Body of pancreas (tissue), 4 donors: ENCODE data around the gene RUNX2.

Experiments used
- POLR2A ChIP-seq, 3 donors: fragments of 450-650 bp; IDR thresholded peaks; one replicate each; pipeline ENCODE4 v1.6.1; 2016; ENCODE audit warnings: antibody characterized with exemption in 3 of 3, mild to moderate bottlenecking in 2 of 3
- TF ChIP-seq, protein P1 (sequence below), 7 experiments: fragments of 450-650 bp in 4 of 7; fragments of 200-600 bp in 3 of 7; sonication (generic) in 3 of 7; IDR thresholded peaks; one replicate each; pipeline ENCODE4 v1.5.1; 2016 to 2019; ENCODE audit warnings: antibody characterized with exemption in 7 of 7

DNA sequence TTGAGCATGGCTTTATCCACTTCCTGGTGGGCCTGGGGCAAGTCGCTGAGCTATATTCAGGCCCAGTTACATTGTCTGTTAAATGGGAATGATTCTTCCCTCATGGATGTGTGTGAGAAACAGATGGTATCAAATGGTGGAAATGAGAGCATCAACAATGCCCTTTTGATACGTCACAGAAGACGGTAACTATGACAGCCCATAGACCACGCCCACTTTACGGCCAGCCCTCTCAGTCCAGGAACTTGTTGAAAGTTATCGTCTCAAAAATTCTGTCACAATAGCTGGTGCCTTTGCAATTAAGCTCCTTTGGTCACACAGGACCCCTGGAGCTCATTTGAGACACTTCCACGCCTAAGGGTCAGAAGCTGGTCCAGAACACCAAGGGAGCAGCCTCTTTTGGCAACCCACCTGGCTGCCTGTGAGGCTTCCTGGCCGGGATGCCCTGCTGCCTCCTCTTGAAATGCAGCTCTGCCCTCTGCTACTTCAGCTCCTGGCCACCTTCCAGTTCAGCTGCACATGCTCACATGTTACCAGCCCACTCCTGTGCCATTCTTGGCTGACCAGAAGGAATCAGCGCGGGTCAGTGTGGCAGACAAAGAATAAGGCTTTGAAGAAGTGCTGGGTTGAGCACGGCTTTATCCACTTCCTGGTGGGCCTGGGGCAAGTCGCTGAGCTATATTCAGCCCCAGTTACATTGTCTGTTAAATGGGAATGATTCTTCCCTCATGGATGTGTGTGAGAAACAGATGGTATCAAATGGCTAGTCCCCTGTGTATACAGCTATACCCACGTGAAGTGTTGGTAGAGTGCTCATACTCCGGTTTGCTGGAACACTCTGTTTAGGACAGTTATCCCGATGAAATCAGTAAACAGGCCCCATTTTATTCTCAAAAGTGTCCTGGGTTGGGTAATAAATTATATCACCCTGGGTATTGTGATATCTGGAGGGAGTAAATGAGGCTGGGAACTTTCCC is 248.8 kb downstream of the RUNX2 start:
- no peak for TF ChIP-seq POLR2A (IDR thresholded peaks at IDR 0.05)
- TF ChIP-seq, protein P1, sequence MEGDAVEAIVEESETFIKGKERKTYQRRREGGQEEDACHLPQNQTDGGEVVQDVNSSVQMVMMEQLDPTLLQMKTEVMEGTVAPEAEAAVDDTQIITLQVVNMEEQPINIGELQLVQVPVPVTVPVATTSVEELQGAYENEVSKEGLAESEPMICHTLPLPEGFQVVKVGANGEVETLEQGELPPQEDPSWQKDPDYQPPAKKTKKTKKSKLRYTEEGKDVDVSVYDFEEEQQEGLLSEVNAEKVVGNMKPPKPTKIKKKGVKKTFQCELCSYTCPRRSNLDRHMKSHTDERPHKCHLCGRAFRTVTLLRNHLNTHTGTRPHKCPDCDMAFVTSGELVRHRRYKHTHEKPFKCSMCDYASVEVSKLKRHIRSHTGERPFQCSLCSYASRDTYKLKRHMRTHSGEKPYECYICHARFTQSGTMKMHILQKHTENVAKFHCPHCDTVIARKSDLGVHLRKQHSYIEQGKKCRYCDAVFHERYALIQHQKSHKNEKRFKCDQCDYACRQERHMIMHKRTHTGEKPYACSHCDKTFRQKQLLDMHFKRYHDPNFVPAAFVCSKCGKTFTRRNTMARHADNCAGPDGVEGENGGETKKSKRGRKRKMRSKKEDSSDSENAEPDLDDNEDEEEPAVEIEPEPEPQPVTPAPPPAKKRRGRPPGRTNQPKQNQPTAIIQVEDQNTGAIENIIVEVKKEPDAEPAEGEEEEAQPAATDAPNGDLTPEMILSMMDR (IDR thresholded peaks at IDR 0.05): no peak
